ENCODE results near the gene EIF3B.
"Not testable (repeated sequence)": the region's sequence is repeated elsewhere in the genome, so short reads cannot be mapped to it uniquely, and the experiment has no call there.

The EIF3B gene

GRCh38 chr7:2347351-2348063 lies 7.1 kb upstream of the EIF3B start:
- DNase-seq (ENCODE audit: low read depth): not testable (repeated sequence)

GRCh38 chr7:2350055-2350454 lies 4.6 kb upstream of the EIF3B start:
- no peak for DNase-seq (ENCODE audit: low read depth)

- no peak for DNase-seq (ENCODE audit: low read depth)
Observed at GRCh38 chr7:2350861-2351260, 3.8 kb upstream of the EIF3B start.

- DNase-seq (ENCODE audit: low read depth): no peak
Observed at GRCh38 chr7:2353113-2353935, 1.3 kb upstream of the EIF3B start.

- DNase-seq (ENCODE audit: low read depth): peak; percentile 76
Observed at GRCh38 chr7:2353936-2354185, 766 bp upstream of the EIF3B start.

GRCh38 chr7:2354939-2355704 lies 495 bp downstream of the EIF3B start:
- DNase-seq (ENCODE audit: low read depth): no peak

GRCh38 chr7:2355705-2356008 lies 1.0 kb downstream of the EIF3B start:
- no peak for DNase-seq (ENCODE audit: low read depth)

- no peak for DNase-seq (ENCODE audit: low read depth)
Observed at GRCh38 chr7:2357165-2357564, 2.5 kb downstream of the EIF3B start.

- no peak for DNase-seq (ENCODE audit: low read depth)
Observed at GRCh38 chr7:2357571-2357970, 2.9 kb downstream of the EIF3B start.

- no peak for DNase-seq (ENCODE audit: low read depth)
Observed at GRCh38 chr7:2358968-2359527, 4.4 kb downstream of the EIF3B start.

GRCh38 chr7:2359610-2360009 lies 5.0 kb downstream of the EIF3B start:
- no peak for DNase-seq (ENCODE audit: low read depth)

GRCh38 chr7:2360796-2361195 lies 6.2 kb downstream of the EIF3B start:
- DNase-seq (ENCODE audit: low read depth): no peak

- no peak for DNase-seq (ENCODE audit: low read depth)
Observed at GRCh38 chr7:2362385-2363088, 7.9 kb downstream of the EIF3B start.

- DNase-seq (ENCODE audit: low read depth): no peak
Observed at GRCh38 chr7:2369139-2369538, 14.5 kb downstream of the EIF3B start.

- DNase-seq (ENCODE audit: low read depth): no peak
Observed at GRCh38 chr7:2371329-2371728, 16.7 kb downstream of the EIF3B start.

- DNase-seq (ENCODE audit: low read depth): no peak
Observed at GRCh38 chr7:2372724-2373123, 18.1 kb downstream of the EIF3B start.

- no peak for DNase-seq (ENCODE audit: low read depth)
Observed at GRCh38 chr7:2373124-2373556, 18.5 kb downstream of the EIF3B start.

- DNase-seq (ENCODE audit: low read depth): no peak
Observed at GRCh38 chr7:2373646-2374045, 19.0 kb downstream of the EIF3B start.

- DNase-seq (ENCODE audit: low read depth): no peak
Observed at GRCh38 chr7:2374401-2374800, 19.8 kb downstream of the EIF3B start.

GRCh38 chr7:2374830-2375728 lies 20.5 kb downstream of the EIF3B start:
- no peak for DNase-seq (ENCODE audit: low read depth)

Measured in stimulated activated CD8-positive, alpha-beta memory T cell treated with anti-CD3 and anti-CD28 coated beads, Interleukin-15, amount 100 ng/mL, for 1 hour (primary cell).